Ovary (tissue), 3 donors: ENCODE results near the gene GUCY2D.

Source experiments
- CTCF ChIP-seq, 3 donors: fragments of 450-650 bp in 2 of 3; fragments of 200-600 bp in 1 of 3; IDR thresholded peaks; one replicate each; pipeline versions ENCODE4 v1.5.1 to v1.8.0; 2016 to 2022; ENCODE audit warnings: antibody characterized with exemption in 3 of 3, mild to moderate bottlenecking in 1 of 3
- POLR2A ChIP-seq: fragments of 450-650 bp; IDR thresholded peaks from one replicate; pipeline ENCODE4 v1.6.1; 2017; ENCODE audit warnings: antibody characterized with exemption, mild to moderate bottlenecking, moderate library complexity
- donor health status: DM: no; HTN: no; CAD: no.

GRCh38 chr17:7997186-7997585 lies 5.2 kb upstream of the GUCY2D start:
- TF ChIP-seq CTCF (IDR thresholded peaks at IDR 0.05) (no peak), POLR2A (no peak)
